BE2C (cell line): ENCODE data around the gene KDM3A.

ENCODE experiments used
- DNase-seq: peaks from one replicate; pipeline ENCODE4 v3.0.0-alpha.2; 2020
- H3K27me3 ChIP-seq: fragments of 250-450 bp; sonication (Bioruptor Pico); 2 replicates; pipeline ENCODE4 v1.5.1; 2020; ENCODE audit warnings: mild to moderate bottlenecking
- H3K36me3 ChIP-seq: fragments of 250-450 bp; sonication (Bioruptor Pico); 2 replicates; pipeline ENCODE4 v1.5.1; 2020; ENCODE audit warnings: mild to moderate bottlenecking
- H3K4me1 ChIP-seq: fragments of 250-450 bp; sonication (Bioruptor Pico); 2 replicates; pipeline ENCODE4 v1.5.1; 2020
- H3K4me3 ChIP-seq: 2 replicates; pipeline ENCODE4 v1.5.1; 2011; ENCODE audit warnings: low read depth, low read length
- H3K9me3 ChIP-seq: fragments of 250-450 bp; sonication (Bioruptor Pico); 2 replicates; pipeline ENCODE4 v1.5.1; 2020
- TF ChIP-seq, protein P1 (sequence below): IDR thresholded peaks from 2 replicates; pipeline ENCODE4 v1.5.1; 2012; ENCODE audit warnings: mild to moderate bottlenecking, low read depth, low read length

The KDM3A gene

DNA sequence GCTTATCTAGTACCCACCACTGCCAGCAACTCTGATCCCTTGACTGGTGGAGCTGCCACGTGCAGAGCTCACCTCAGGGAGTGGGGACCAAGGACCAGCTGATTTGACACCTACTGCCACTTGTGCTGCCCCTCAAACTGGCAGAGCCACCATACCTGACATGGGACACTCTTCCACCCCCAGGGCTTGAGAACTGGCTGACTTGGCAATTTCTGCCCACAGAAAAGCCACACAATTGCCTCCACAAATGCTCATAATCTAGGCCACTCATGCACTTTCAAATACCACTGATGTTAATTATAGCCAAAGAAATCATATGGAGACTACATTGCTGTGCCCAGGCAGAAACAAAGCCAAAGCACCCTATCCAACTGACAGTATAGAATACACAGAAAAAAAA, 11.8 kb upstream of the KDM3A start:
- Histone ChIP-seq H3K27me3 (no peaks in the 10 kb centered on the region), H3K4me1 (no peaks in the 10 kb centered on the region), H3K9me3 (no peaks in the 10 kb centered on the region), H3K36me3 (no peaks in the 10 kb centered on the region), H3K4me3 (no peak overlapping the region)
- no peak for DNase-seq
- TF ChIP-seq, protein P1, sequence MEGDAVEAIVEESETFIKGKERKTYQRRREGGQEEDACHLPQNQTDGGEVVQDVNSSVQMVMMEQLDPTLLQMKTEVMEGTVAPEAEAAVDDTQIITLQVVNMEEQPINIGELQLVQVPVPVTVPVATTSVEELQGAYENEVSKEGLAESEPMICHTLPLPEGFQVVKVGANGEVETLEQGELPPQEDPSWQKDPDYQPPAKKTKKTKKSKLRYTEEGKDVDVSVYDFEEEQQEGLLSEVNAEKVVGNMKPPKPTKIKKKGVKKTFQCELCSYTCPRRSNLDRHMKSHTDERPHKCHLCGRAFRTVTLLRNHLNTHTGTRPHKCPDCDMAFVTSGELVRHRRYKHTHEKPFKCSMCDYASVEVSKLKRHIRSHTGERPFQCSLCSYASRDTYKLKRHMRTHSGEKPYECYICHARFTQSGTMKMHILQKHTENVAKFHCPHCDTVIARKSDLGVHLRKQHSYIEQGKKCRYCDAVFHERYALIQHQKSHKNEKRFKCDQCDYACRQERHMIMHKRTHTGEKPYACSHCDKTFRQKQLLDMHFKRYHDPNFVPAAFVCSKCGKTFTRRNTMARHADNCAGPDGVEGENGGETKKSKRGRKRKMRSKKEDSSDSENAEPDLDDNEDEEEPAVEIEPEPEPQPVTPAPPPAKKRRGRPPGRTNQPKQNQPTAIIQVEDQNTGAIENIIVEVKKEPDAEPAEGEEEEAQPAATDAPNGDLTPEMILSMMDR, result no peak

DNA sequence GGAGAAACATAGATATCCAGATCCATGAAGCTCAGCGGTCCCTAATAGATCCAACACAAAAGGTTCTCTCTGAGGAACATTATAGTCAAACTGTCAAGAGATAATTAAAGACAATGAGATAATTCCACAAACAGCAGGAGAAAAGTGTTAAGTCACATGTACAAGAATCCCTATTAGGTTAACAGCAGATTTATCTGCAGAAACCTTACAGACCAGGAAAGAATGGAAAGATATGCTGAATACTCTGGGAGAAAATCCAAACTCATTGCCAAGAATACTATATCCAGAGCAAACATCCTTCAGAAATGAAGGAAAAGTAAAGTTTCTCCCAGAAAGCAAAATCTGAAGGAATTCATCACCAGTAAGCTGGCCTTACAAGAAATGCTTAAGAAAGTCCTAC, 10.8 kb upstream of the KDM3A start:
- no peaks in the 10 kb centered on the region for H3K36me3 ChIP-seq
- H3K4me3 ChIP-seq, result no peak overlapping the region
- no peaks in the 10 kb centered on the region for H3K9me3 ChIP-seq
- TF ChIP-seq, protein P1, result no peak
- no peaks in the 10 kb centered on the region for H3K27me3 ChIP-seq
- DNase-seq, result no peak
- H3K4me1 ChIP-seq, result no peaks in the 10 kb centered on the region

DNA sequence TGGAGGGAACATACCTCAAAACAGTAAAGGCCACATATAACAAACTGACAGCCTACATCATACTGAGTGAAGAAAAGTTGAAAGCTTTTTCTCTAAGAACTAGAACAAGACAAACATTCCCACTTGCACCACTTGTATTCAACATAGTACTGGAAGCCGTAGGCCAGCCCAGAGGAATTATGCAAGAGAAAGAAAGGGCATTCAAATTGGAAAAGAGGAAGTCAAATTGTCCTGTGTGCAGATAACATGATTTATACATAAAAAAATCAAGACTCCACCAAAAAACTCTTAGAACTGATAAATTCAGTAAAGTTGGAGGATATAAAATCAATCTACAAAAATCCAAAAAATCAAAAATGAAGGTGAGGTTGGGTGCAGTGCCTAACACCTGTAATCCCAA, 8.0 kb upstream of the KDM3A start:
- no peak overlapping the region for H3K4me3 ChIP-seq
- H3K27me3 ChIP-seq, result no peaks in the 10 kb centered on the region
- TF ChIP-seq, protein P1, result no peak
- no peak for DNase-seq
- no peaks in the 10 kb centered on the region for H3K9me3 ChIP-seq
- no peaks in the 10 kb centered on the region for H3K4me1 ChIP-seq
- H3K36me3 ChIP-seq, result no peaks in the 10 kb centered on the region

DNA sequence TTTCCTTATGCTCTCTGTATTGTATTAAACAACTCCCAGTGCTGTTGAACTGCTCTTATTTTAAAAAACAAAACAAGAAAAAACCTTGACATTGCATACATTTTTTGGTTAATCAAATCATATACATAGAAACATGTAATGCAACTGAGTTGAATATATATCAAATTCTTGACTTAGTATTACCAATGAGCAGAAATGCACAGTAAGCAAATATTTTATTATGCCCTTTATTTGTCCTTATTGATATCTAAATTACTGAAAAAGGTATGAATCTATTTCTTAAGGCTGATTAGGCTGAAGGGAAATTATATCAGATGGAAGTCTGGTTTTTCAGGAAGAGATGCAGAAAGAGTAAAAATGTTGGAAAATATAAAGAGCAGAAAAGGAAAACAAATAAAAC, 6.9 kb upstream of the KDM3A start:
- no peak for DNase-seq
- H3K4me3 ChIP-seq, result no peak overlapping the region
- no peaks in the 10 kb centered on the region for H3K9me3 ChIP-seq
- no peaks in the 10 kb centered on the region for H3K4me1 ChIP-seq
- no peaks in the 10 kb centered on the region for H3K36me3 ChIP-seq
- TF ChIP-seq, protein P1, result no peak
- no peaks in the 10 kb centered on the region for H3K27me3 ChIP-seq

DNA sequence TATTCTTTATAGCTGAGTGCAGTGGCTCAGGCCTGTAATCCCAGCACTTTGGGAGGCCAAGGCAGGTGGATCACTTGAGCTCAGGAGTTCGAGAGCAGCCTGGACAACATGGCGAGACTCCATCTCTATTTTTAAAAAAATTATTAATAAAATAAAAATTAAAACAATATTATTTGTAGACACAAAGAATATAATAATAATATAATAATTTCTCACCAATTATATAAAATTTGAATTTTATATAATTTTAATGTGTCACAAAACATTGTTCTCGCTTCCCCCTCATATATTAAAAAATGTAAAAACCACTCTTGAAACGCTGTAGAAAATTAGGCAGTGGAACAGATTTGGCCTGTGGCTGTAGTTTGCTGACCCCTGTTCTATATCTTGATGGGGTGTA, 5.6 kb upstream of the KDM3A start:
- DNase-seq, result no peak
- Histone ChIP-seq H3K9me3 (peaks cover 4% of the 10 kb centered on the region; the same call in 1 of the 2 replicates), H3K27me3 (no peaks in the 10 kb centered on the region), H3K36me3 (no peaks in the 10 kb centered on the region), H3K4me3 (no peak overlapping the region), H3K4me1 (no peaks in the 10 kb centered on the region)
- TF ChIP-seq, protein P1, result no peak

DNA sequence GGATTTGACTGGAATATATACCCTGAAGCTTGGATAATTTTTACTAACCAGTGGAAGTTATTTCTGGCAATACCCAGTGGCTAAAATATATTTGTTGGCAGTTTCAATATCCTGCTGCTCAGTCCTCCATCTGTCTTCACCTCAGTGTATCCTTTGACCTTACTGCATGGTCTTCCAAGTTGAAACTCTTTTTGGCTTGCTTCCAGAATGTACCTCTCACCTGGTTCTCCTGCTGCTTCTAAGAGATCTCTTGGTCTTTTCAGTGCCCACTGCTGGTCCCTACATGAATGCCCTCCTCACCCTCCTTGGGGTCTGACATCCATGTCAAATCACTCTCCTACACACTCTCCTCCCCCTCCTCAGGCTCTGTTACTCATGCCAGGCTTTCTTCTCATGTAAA, 4.8 kb upstream of the KDM3A start:
- H3K4me1 ChIP-seq, result no peaks in the 10 kb centered on the region
- H3K9me3 ChIP-seq, result peaks cover 4% of the 10 kb centered on the region; the same call in 1 of the 2 replicates
- TF ChIP-seq, protein P1, result no peak
- H3K4me3 ChIP-seq, result no peak overlapping the region
- no peak for DNase-seq
- H3K36me3 ChIP-seq, result no peaks in the 10 kb centered on the region
- H3K27me3 ChIP-seq, result no peaks in the 10 kb centered on the region
